GM21737 (cell line): ENCODE data around the gene UNC5B.

ENCODE experiments used
- ATAC-seq: cut with Tn5 transposase; IDR thresholded peaks from one replicate; pipeline ENCODE4 v1.9.1; 2021; ENCODE audit warnings: mild to moderate bottlenecking, moderate library complexity; ENCODE audit not compliant: unreplicated experiment

UNC5B gene

DNA sequence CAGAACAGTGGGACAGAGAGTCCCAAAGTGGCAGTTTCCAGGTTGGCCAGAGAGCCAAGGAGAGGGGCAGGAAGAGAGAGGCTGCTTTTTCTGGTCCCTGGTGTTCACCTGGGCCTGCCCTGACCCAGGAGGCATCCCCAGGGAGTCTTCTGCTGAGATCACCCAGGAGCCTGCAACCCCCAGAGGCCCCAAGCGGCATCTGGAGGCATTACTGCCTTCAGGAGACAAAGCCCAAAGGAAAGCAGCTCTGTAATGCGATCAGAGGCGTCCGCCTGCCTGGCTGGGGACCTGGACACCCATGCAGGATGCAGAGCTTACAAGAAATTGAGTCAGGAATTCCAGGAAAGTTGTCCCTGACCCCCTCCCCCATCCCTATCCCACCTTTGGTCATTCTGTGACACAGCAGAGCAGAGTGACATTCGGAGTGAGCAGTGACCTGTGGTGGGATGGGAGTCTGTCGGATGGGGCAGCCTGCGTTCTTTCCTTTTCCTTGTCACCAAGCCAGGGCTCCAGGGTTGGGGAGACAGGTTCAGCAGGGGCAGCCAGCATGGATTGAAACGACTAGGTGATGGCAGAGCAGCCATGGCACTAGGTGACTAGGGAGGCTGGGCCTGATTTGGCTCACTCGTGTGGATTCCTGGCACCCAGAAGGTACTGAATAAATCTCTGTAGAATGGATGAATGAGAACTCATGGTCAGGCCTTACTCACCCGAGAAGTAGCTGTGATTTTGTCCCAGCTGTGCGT lies 10.4 kb downstream of the UNC5B start:
- ATAC-seq: no peak

- ATAC-seq: no peak
These were observed 11.1 kb downstream of the UNC5B start for GRCh38 chr10:71223347-71224058.

GRCh38 chr10:71225291-71226058 lies 13.1 kb downstream of the UNC5B start:
- ATAC-seq: no peak

GRCh38 chr10:71228875-71229675 lies 16.7 kb downstream of the UNC5B start:
- ATAC-seq: no peak

- no peak for ATAC-seq
These were observed 17.6 kb downstream of the UNC5B start for GRCh38 chr10:71229726-71230655.

GRCh38 chr10:71230656-71231025 lies 18.3 kb downstream of the UNC5B start:
- ATAC-seq: no peak

- no peak for ATAC-seq
These were observed 18.8 kb downstream of the UNC5B start for GRCh38 chr10:71231206-71231605.

- no peak for ATAC-seq
These were observed 20.0 kb downstream of the UNC5B start for GRCh38 chr10:71232089-71232998.

DNA sequence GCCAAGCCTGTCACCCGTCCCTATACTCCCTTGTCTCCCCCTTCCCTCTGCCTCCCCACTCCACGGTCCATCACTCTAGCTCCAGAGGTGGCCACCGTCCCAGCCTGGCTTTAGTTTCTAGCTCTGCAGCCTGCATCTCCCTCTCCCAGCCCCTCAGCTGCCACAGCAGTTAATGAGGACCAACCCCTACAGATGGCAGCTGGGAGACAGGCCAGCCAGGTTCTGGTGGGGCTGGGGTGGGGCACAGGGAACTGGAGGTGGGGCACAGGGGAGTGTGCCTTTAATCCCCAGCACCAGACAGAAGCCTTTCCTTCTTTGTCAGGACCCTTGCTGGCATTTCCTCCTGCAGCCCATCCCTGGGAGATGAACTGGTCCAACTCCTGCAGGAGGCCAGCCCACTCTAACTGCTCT lies 21.1 kb downstream of the UNC5B start:
- ATAC-seq: no peak

- ATAC-seq: no peak
These were observed 21.9 kb downstream of the UNC5B start for GRCh38 chr10:71234004-71234894.

GRCh38 chr10:71234970-71235685 lies 22.8 kb downstream of the UNC5B start:
- no peak for ATAC-seq

- no peak for ATAC-seq
These were observed 23.4 kb downstream of the UNC5B start for GRCh38 chr10:71235808-71236207.

- no peak for ATAC-seq
These were observed 23.9 kb downstream of the UNC5B start for GRCh38 chr10:71236286-71236685.

DNA sequence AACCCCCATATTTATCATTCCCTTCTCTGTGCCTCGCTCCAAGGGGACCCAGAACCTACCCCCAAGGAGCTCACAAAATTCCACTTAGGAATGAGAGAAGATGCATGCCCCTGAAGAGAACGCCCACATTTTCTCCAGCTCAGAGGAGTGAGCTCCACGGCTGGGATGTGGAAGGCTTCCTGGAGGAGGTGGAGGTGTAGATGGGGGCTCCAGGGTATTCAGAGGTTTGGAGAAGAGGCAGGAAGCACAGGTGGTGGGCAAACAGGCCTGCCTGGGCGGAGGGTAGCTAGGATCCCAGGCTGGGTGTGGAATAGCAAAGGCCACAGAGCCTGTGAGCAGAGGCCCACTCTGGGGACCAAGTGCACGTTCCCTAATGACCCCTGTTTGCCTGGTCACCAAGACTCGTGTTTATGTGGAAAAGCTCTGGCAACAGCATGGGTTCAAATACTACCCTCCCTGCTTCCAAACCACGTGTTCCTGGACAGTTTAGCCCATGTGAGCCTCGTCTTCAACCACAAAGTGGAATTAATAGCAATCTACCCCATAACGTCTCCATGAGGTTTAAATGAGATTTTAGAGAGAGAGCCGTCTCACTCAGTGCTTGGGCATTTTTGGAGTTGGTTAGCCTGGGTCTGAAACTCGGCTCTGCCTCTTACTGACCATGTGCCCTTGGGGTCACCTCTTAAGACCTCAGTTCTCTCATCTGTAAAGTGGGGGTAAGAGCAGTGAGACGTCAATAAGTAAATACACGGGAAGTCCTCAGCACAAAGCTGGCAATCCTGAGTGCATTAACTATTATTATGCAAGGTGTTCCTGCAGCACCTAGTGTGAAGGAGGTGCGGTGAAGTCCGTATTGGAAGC lies 24.7 kb downstream of the UNC5B start:
- ATAC-seq: no peak

- ATAC-seq: no peak
These were observed 25.7 kb downstream of the UNC5B start for GRCh38 chr10:71237843-71238623.
